Keratinocyte (primary cell): ENCODE measurements around the gene GAL3ST2. TPM values are rescaled to one million over a fixed set of nuclear protein-coding genes. Genes with fewer than 3 reads are reported as not detected.

Experiments
- DNase-seq: peaks from one replicate; pipeline ENCODE4 v3.0.0-alpha.2; 2011; ENCODE audit warnings: low read depth, missing footprints, low spot score
- FAIRE-seq: peaks from 2 replicates; lab custom pipeline; 2011; peaks lifted over from hg19 to GRCh38; lab: Jason Lieb, UNC
- H2AFZ ChIP-seq: 2 replicates; pipeline ENCODE4 v1.6.0; 2012; ENCODE audit warnings: low read length, control low read depth, inconsistent platforms; ENCODE audit not compliant: control insufficient read depth
- H3K27ac ChIP-seq: 2 replicates; pipeline ENCODE4 v1.5.1; 2011; ENCODE audit warnings: low read length; ENCODE audit not compliant: control insufficient read depth, insufficient read depth
- H3K27me3 ChIP-seq: 3 replicates; pipeline ENCODE4 v1.6.0; 2011; ENCODE audit warnings: low read length; ENCODE audit not compliant: control insufficient read depth, insufficient read depth; ENCODE audit errors: extremely low read depth
- H3K36me3 ChIP-seq, 2 experiments: 2 replicates in 1 of 2; 3 replicates in 1 of 2; pipeline ENCODE4 v1.5.1; 2011; ENCODE audit warnings: low read length in 2 of 2, mild to moderate bottlenecking in 1 of 2; ENCODE audit not compliant: control insufficient read depth in 2 of 2, insufficient read depth in 2 of 2; ENCODE audit errors: extremely low read depth in 1 of 2
- H3K4me1 ChIP-seq: 3 replicates; pipeline ENCODE4 v1.5.1; 2011; ENCODE audit warnings: low read length; ENCODE audit not compliant: control insufficient read depth, insufficient read depth; ENCODE audit errors: extremely low read depth
- H3K4me2 ChIP-seq: 3 replicates; pipeline ENCODE4 v1.6.0; 2011; ENCODE audit warnings: low read depth, low read length; ENCODE audit not compliant: control insufficient read depth, insufficient read depth; ENCODE audit errors: extremely low read depth
- H3K4me3 ChIP-seq, 3 experiments: fragments of 200-600 bp in 1 of 3; sonication (generic) in 1 of 3; 2 replicates in 2 of 3; 3 replicates in 1 of 3; pipeline ENCODE4 v1.5.1; 2011 to 2016; ENCODE audit warnings: low read length in 3 of 3, mild to moderate bottlenecking in 3 of 3, control low read depth in 2 of 3, inconsistent platforms in 1 of 3, low read depth in 1 of 3, mixed read lengths in 1 of 3, mixed run types in 1 of 3, moderate library complexity in 1 of 3; ENCODE audit not compliant: control insufficient read depth in 2 of 3, insufficient read depth in 2 of 3; ENCODE audit errors: extremely low read depth in 1 of 3
- H3K79me2 ChIP-seq: 2 replicates; pipeline ENCODE4 v1.6.0; 2012; ENCODE audit warnings: low read length; ENCODE audit not compliant: control insufficient read depth, insufficient read depth
- H3K9ac ChIP-seq: 3 replicates; pipeline ENCODE4 v1.6.0; 2011; ENCODE audit warnings: low read length; ENCODE audit not compliant: control insufficient read depth, insufficient read depth; ENCODE audit errors: extremely low read depth
- H3K9me1 ChIP-seq: 3 replicates; pipeline ENCODE4 v1.6.0; 2011; ENCODE audit warnings: low read length; ENCODE audit not compliant: control insufficient read depth, insufficient read depth; ENCODE audit errors: extremely low read depth
- H3K9me3 ChIP-seq: 2 replicates; pipeline ENCODE4 v1.5.1; 2012; ENCODE audit warnings: low read depth, low read length; ENCODE audit not compliant: control insufficient read depth
- H4K20me1 ChIP-seq: 3 replicates; pipeline ENCODE4 v1.6.0; 2011; ENCODE audit warnings: low read length; ENCODE audit not compliant: control insufficient read depth, insufficient read depth; ENCODE audit errors: extremely low read depth
- EZH2 ChIP-seq: IDR thresholded peaks from one replicate; pipeline ENCODE4 v1.6.1; 2012; ENCODE audit warnings: inconsistent platforms, mild to moderate bottlenecking, low read length, moderate library complexity
- dilution Hi-C: fragments of 300-500 bp; cut with MboI; formaldehyde crosslinking; loops from one replicate; pipeline ENCODE4 v1.7.0; 2020; ENCODE audit warnings: low sequenced_read_pairs; ENCODE audit not compliant: extremely low pct_ligation_motif_present
- polyA plus RNA-seq, 5 experiments: library from polyadenylated mRNA; depleted of rRNA in 3 of 5; stranded (reverse) in 3 of 5; stranded (forward) in 1 of 5; unstranded in 1 of 5; fragments of >200 nt; gene quantifications; 1 replicate in 1 of 5; 2 replicates in 3 of 5; 3 replicates in 1 of 5; pipeline versions ENCODE4 v1.2.1 to v1.2.3, GENCODE V29; 2011 to 2012; ENCODE audit warnings: missing spikeins in 2 of 5, low read depth in 1 of 5, low replicate concordance in 1 of 5
- TF ChIP-seq, protein P1 (sequence below), 3 experiments: IDR thresholded peaks in 1 of 3; conservative IDR thresholded peaks in 1 of 3; optimal IDR thresholded peaks in 1 of 3; 2 replicates in 2 of 3; 3 replicates in 1 of 3; pipeline versions ENCODE3 to v1.5.1; 2011; ENCODE audit warnings: low read length in 3 of 3, mild to moderate bottlenecking in 3 of 3, moderate library complexity in 2 of 3, control low read depth in 1 of 3, inconsistent platforms in 1 of 3; ENCODE audit not compliant: insufficient read depth in 2 of 3; ENCODE audit errors: extremely low read depth in 1 of 3

The GAL3ST2 gene
- polyA plus RNA-seq, 1 donor (not counting 4 experiments of a cell fraction or from before 2014, with no cell fraction given) = not detected

DNA sequence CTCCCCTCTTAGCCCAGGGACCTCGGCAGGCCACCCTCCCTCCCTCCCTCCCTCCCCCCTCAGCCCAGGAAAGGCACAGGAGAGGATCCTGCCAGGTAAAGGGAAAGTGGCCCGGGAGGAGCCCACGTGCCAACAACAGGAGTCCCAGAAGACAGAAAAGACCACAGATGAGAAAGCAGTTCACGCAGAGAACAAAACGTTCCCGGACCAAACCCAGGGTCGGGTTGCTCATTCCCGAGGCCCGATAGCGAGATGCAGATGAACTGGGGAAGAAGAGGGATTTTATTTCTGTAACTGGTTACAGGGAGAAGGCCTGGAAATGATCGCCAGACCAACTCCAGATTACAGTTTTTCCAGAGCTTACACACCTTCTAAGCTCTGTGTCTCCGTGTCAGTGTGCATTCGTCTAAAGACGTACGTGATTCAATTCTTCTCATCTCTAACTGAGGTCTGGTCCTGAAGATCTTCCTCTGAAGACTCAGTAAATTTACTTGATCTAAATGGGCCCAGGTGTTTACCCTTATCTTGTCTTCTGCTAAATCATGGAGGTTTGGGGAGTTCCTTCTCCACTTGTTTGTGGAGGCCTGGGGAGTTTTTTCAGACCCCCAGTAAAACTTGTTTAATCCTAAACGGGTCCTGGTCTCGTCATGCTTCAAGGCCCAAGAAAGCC lies 31.6 kb downstream of the GAL3ST2 start:
- Histone ChIP-seq H3K27ac (no peak overlapping the region), H3K9me3 (no peaks in the 10 kb centered on the region), H3K4me3 (no peak overlapping the region), H3K9ac (no peak overlapping the region), H3K9me1 (no peaks in the 10 kb centered on the region), H3K79me2 (no peaks in the 10 kb centered on the region), H3K36me3 (no peaks in the 10 kb centered on the region), H4K20me1 (no peaks in the 10 kb centered on the region), H3K4me1 (no peaks in the 10 kb centered on the region), H3K27me3 (peaks cover 18% of the 10 kb centered on the region), H2AFZ (no peak overlapping the region), H3K4me2 (no peak overlapping the region)
- TF ChIP-seq, protein P1, sequence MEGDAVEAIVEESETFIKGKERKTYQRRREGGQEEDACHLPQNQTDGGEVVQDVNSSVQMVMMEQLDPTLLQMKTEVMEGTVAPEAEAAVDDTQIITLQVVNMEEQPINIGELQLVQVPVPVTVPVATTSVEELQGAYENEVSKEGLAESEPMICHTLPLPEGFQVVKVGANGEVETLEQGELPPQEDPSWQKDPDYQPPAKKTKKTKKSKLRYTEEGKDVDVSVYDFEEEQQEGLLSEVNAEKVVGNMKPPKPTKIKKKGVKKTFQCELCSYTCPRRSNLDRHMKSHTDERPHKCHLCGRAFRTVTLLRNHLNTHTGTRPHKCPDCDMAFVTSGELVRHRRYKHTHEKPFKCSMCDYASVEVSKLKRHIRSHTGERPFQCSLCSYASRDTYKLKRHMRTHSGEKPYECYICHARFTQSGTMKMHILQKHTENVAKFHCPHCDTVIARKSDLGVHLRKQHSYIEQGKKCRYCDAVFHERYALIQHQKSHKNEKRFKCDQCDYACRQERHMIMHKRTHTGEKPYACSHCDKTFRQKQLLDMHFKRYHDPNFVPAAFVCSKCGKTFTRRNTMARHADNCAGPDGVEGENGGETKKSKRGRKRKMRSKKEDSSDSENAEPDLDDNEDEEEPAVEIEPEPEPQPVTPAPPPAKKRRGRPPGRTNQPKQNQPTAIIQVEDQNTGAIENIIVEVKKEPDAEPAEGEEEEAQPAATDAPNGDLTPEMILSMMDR (optimal IDR thresholded peaks at IDR 0.05 in 1 of 3, IDR thresholded peaks at IDR 0.05 in 1 of 3, conservative IDR thresholded peaks at IDR 0.05 in 1 of 3; ENCODE audit: extremely low read depth in 1 of 3, insufficient read depth in 2 of 3, low read length in 3 of 3) = no peak
- TF ChIP-seq EZH2 = no peak
- FAIRE-seq (no peak), DNase-seq (no peak)
- dilution Hi-C loops = no loop called here

DNA sequence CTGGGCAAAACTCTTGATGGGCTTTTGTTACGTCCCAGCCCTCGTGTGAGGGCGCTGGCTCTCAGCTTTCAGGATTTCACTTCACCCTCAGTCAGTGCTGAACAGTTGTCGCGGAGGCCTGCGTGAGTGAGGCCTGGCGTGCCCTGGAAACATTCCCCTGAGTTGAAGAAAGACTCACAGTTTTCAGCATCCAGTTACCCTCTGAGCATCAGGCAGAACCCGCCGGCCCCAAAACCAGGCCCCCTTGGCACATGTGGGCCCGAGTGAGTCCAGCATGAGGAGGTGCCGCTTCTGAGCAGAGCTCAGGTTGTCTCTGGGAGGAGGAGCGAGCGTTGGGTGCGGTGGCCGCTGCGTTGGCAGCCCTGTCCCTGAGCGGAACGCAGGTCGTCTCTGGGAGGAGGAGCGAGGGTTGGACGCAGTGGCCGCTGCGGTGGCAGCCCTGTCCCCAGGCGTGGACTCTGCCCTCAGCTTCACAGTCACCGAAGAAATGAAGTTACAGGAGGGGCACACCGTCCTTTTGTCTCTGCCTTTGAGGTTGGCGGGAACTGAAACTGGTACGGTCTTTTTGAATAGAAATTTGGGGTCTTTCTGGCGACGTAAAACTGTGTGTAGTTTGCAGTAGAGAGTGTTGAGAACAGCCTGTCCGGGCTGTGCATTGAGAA lies 32.2 kb downstream of the GAL3ST2 start, which contains the start of gene NEU4:
NEU4 (plus strand) TSS at position 473 of the 662 bp plus-strand sequence. CDS start 5,292 bp downstream, outside the sequence.
- no peak within 1 kb of the TSS for H3K9ac ChIP-seq

More for the DNA sequence above, 32.2 kb downstream of the GAL3ST2 start, which contains the start of gene NEU4:
- FAIRE-seq (no peak), DNase-seq (no peak)
- Histone ChIP-seq H4K20me1 (no peaks in the 10 kb centered on the region), H3K9me3 (no peaks in the 10 kb centered on the region), H3K4me3 (no peak within 1 kb of the TSS), H2AFZ (no peak within 1 kb of the TSS), H3K9me1 (no peaks in the 10 kb centered on the region), H3K36me3 (no peaks in the 10 kb centered on the region), H3K27me3 (peaks cover 11% of the 10 kb centered on the region), H3K4me2 (no peak within 1 kb of the TSS), H3K27ac (no peak within 1 kb of the TSS), H3K79me2 (no peaks in the 10 kb centered on the region), H3K4me1 (no peaks in the 10 kb centered on the region)
- TF ChIP-seq EZH2 = no peak
- TF ChIP-seq, protein P1 (optimal IDR thresholded peaks at IDR 0.05 in 1 of 3, IDR thresholded peaks at IDR 0.05 in 1 of 3, conservative IDR thresholded peaks at IDR 0.05 in 1 of 3; ENCODE audit: extremely low read depth in 1 of 3, insufficient read depth in 2 of 3, low read length in 3 of 3) = no peak
- dilution Hi-C loops = no loop called here
